Activated T-helper 1 cell treated with anti-CD3 and anti-CD28 coated beads, Interleukin-12 subunit alpha, Interleukin-12 subunit beta, Interleukin-2, Interleukin-4 antibody, amounts not matched to agents 30 ng/mL and 10 ng/mL and 1 ng/mL, durations not matched to agents 14 hours and 24 hours and 36 hours (primary cell): ENCODE data around the gene NIF3L1. TPM values are rescaled to one million over a fixed set of nuclear protein-coding genes. Genes with fewer than 3 reads are reported as not detected.
"Not testable (repeated sequence)": the region's sequence is repeated elsewhere in the genome, so short reads cannot be mapped to it uniquely, and the experiment has no call there.

Experiments used
- DNase-seq: peaks from one replicate; pipeline ENCODE4 v3.0.0; 2021; ENCODE audit warnings: low spot score
- H3K27ac Mint-ChIP-seq: one replicate; pipeline ENCODE4 v1.8.0; 2021; ENCODE audit warnings: mild to moderate bottlenecking, mixed read lengths
- H3K27me3 Mint-ChIP-seq: one replicate; pipeline ENCODE4 v1.8.0; 2022; ENCODE audit warnings: mild to moderate bottlenecking, moderate library complexity, mixed read lengths; ENCODE audit not compliant: insufficient read depth
- H3K36me3 Mint-ChIP-seq: one replicate; pipeline ENCODE4 v1.8.0; 2021; ENCODE audit warnings: low read depth, mixed read lengths
- H3K4me1 Mint-ChIP-seq: one replicate; pipeline ENCODE4 v1.8.0; 2021; ENCODE audit warnings: low read depth, mixed read lengths
- H3K4me3 Mint-ChIP-seq: one replicate; pipeline ENCODE4 v1.8.0; 2021; ENCODE audit warnings: mild to moderate bottlenecking, moderate library complexity, mixed read lengths
- H3K9me3 Mint-ChIP-seq: one replicate; pipeline ENCODE4 v1.8.0; 2021; ENCODE audit warnings: mixed read lengths
- intact Hi-C: fragments of 100-400 bp; cut with micrococcal nuclease; formaldehyde crosslinking; loops from one replicate; pipeline ENCODE4 v1.15.1; 2024
- total RNA-seq: library from RNA; stranded (reverse); gene quantifications from 2 replicates; pipeline ENCODE4 v1.2.3, GENCODE V29; 2022

Gene NIF3L1
- total RNA-seq, 1 donor from 2014 or later = 26.6 TPM

DNA sequence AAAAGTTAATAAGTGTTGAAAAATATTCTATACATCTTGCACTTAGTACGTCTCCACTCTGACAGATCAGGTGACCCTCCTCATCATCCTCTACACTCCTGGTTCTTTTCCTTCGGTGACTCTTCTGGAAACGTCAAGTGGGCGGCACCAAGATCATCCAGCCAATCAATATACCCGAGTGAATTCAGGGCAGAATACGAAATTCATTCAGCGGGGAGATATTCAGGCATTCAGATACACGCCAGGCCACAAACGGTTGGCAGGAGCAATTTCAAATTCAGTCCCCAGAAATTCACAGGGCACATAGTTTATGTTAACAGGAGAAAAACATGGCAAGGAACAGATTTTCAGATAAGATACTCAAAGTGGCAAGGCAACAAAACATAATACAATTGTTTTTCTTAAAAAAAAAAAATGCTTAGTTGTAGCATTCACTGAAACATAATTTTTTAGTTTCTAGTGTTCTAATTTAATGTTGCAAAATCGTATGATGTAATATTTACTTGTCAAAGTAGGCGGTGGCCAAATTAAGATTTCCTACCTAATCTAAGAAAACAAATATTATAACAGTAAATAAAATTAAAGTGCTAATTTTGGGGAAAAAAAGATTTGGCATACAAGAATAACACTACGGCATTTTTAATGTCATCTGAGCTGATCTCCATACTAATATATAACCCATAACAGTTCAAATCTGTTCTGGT lies 28.9 kb upstream of the NIF3L1 start:
- H3K36me3 Mint-ChIP-seq = peaks cover 67% of the 10 kb centered on the region
- H3K27ac Mint-ChIP-seq = peak overlapping the region; percentile 84
- H3K4me1 Mint-ChIP-seq = peaks cover 67% of the 10 kb centered on the region
- intact Hi-C loops = loop anchor here (2.0 to 10.0 kb wide), 5 partner anchors 103 to 1407 kb away; partner anchors contain the start of genes MAIP1, NOP58, ORC2 and TYW5
- H3K9me3 Mint-ChIP-seq = no peaks in the 10 kb centered on the region
- H3K27me3 Mint-ChIP-seq = no peaks in the 10 kb centered on the region
- no peak for DNase-seq
- peak overlapping the region; percentile 75 for H3K4me3 Mint-ChIP-seq

DNA sequence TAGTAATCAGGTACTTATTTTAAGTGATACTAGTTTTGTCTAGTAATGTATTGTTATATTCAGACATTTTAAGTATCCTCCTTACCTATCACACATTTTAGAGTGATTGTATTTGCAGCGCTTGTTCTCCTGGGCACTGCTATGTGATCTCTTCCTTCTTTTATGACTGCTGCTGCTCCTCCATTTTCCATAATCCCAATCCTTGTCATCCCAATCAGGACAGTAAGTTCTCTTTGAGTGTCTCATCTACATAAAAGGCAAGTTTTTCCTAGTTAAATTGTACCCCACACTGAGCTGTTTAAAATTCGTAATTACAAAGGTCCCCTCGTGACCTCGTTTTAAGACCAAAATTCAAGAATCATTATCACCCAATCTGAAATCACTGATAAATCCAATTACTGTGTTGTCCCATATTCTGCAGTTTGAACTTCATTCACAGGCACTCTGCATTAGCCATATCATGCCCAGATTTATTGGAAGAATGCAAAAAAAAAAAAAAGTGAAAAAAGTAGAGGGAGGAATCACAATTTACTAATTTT lies 27.5 kb upstream of the NIF3L1 start:
- H3K4me1 Mint-ChIP-seq = peaks cover 64% of the 10 kb centered on the region
- intact Hi-C loops = loop anchor here (1.0 to 10.0 kb wide), 9 partner anchors 47 to 1406 kb away; partner anchors contain the start of genes CFLAR, MAIP1, NOP58 and ORC2
- no peak for DNase-seq
- peak overlapping the region; percentile 97 for H3K27ac Mint-ChIP-seq
- H3K36me3 Mint-ChIP-seq = peaks cover 62% of the 10 kb centered on the region
- no peaks in the 10 kb centered on the region for H3K27me3 Mint-ChIP-seq
- peak overlapping the region; percentile 93 for H3K4me3 Mint-ChIP-seq
- H3K9me3 Mint-ChIP-seq = no peaks in the 10 kb centered on the region

DNA sequence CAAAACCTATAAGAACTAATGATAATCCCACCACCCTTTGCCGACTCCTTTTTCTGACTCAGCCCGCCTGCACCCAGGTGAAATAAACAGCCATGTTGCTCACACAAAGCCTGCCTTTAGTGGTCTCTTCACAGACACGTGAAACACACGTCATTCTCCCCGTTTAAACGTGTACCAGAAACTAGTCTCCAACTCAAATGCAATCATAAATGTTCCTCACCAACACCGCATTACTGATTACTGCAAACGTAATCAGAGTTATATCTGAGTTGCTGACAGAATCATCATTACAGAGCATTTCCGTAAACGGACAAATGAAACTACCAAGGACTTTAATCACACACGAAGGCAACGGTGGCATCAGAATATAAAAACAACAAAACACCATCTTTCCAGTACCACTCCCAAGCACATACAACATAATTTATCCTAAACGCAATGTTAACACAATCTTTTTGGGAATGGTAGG lies 26.6 kb upstream of the NIF3L1 start:
- H3K9me3 Mint-ChIP-seq = no peaks in the 10 kb centered on the region
- H3K4me1 Mint-ChIP-seq = peaks cover 58% of the 10 kb centered on the region
- H3K27me3 Mint-ChIP-seq = no peaks in the 10 kb centered on the region
- peaks cover 54% of the 10 kb centered on the region for H3K36me3 Mint-ChIP-seq
- peak; percentile 56 for DNase-seq
- intact Hi-C loops = loop anchor here (1.0 to 10.0 kb wide), 8 partner anchors 48 to 1405 kb away; partner anchors contain the start of genes CFLAR, MAIP1, NOP58 and TYW5
- peak overlapping the region; percentile 93 for H3K4me3 Mint-ChIP-seq
- H3K27ac Mint-ChIP-seq = peak overlapping the region; percentile 97

DNA sequence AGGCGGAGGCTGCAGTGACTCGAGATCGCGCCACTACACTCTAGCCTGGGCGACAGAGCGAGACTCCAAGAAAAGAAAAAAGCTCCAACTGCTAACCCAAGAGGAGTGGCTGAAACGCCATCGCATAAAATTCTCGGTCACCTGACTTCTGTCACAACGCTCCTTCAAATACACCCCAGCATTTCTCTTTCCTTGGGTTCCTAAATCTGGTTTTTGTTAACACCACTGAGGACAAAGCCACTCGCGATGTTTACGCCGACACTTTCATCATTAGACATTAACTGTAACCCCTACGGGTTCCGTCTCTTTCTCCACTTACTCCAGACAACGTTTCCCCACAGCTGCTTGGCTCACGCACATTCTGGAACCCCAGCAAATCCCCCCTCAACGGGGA lies 25.4 kb upstream of the NIF3L1 start:
- Mint-ChIP-seq H3K36me3 (peaks cover 42% of the 10 kb centered on the region), H3K27ac (peak overlapping the region; percentile 97), H3K9me3 (no peaks in the 10 kb centered on the region), H3K4me1 (peaks cover 50% of the 10 kb centered on the region), H3K4me3 (peak overlapping the region; percentile 93), H3K27me3 (no peaks in the 10 kb centered on the region)
- intact Hi-C loops = loop anchor here (1.0 to 10.0 kb wide), 13 partner anchors 26 to 1404 kb away; partner anchors contain the start of genes BZW1, HYCC2, MAIP1 and NIF3L1
- peak; percentile 24 for DNase-seq

DNA sequence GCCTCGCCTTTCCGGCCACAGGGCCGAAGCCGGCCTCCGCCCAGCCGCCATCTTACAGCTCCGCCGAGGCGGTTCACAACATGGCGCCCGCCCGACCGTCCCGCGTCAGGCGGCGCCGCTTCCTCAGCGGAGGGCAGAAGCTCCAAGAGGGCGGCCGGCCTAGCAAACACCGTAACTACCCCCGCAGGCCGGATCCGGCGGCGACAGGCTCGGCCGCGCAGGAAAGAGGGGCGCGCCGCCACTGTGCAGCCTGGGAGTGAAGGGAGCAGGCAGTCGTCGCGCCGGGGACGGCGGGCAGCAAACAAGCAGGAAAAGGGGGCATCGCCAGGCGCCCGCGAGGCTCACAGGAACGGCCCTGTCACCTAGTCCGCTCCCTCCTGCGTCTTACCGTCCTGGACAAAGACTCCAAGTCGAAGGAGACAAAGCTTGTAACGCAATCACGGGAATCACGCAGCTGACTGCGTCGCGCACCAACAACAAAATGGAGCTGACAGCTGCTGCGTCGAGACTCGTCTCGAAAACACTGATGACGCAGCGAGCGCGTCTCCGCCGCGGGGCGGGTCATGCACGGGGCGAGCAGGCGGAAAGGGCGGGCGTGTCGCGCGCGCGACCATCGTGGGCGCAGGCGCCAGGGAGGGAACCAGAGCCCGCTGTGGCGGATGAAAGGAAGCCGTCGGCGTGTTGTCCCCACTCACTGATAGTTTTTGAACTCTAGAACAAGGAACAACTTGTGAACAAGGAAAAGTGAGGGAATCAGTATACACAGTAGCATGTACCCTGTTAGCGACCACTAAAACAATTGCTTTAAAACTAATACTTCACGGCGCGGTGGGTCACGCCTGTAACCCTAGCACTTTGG lies 24.8 kb upstream of the NIF3L1 start, which contains the start of gene CLK1:
Gene CLK1, minus strand, starts transcription at position 483 of the 859 bp plus-strand sequence. CDS start 2,796 bp downstream, outside the sequence.
- intact Hi-C loops = loop anchor here (1.0 to 10.0 kb wide), 11 partner anchors 25 to 1403 kb away; partner anchors contain the start of genes HYCC2, MAIP1, NIF3L1 and NOP58
- no peaks in the 10 kb centered on the region for H3K9me3 Mint-ChIP-seq
- H3K27ac Mint-ChIP-seq = peak within 1 kb of the TSS; percentile 97
- H3K36me3 Mint-ChIP-seq = peaks cover 43% of the 10 kb centered on the region
- peaks cover 50% of the 10 kb centered on the region for H3K4me1 Mint-ChIP-seq
- DNase-seq = peak; percentile 92
- peak within 1 kb of the TSS; percentile 93 for H3K4me3 Mint-ChIP-seq
- no peaks in the 10 kb centered on the region for H3K27me3 Mint-ChIP-seq

DNA sequence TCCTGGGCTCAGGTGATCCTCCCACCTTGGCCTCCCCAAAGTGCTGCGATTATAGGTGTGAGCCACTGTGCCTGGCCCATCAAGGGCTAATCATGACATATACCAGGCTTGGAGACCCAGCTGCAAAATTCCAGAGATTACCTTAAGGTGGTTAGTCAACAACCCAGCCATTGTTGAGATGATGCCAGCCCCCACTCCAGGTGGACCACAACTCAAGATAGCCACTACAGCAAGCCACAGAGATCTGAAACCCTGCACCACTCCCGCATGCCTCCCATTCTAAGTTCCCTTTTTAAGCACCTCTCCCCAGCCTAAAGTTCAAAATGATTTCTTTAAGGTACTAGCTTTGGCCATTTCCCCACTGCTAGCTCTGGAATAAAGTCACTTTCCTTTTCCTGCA lies 20.2 kb upstream of the NIF3L1 start:
- Mint-ChIP-seq H3K36me3 (peaks cover 23% of the 10 kb centered on the region), H3K27me3 (no peaks in the 10 kb centered on the region), H3K4me3 (peak overlapping the region; percentile 21), H3K9me3 (no peaks in the 10 kb centered on the region), H3K27ac (peak overlapping the region; percentile 34), H3K4me1 (peaks cover 20% of the 10 kb centered on the region)
- intact Hi-C loops = loop anchor here (10.0 kb wide), 1 partner anchor 494 kb away; no protein-coding TSS in a partner anchor
- DNase-seq = no peak

DNA sequence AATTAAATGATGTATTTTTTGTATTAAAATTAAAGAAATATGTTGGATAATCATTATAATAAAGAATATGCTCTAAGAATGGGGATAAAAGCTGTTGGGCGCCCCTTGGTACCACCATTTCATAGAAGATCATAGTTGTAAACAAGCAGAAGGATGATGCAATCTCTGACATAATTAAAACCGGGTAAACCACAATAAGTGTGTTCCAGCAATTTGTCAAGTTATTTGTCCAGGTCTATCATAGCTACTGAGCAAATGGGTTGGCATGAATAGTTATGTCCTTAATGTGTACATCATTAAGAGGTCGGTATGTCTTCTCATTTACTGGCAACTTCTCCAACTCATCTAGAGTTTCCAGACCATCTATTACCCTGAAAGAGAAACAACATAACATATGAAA lies 18.0 kb upstream of the NIF3L1 start:
- intact Hi-C loops = no loop called here
- H3K27ac Mint-ChIP-seq = peak overlapping the region; percentile 2
- peaks cover 27% of the 10 kb centered on the region for H3K36me3 Mint-ChIP-seq
- peaks cover 10% of the 10 kb centered on the region for H3K4me1 Mint-ChIP-seq
- no peaks in the 10 kb centered on the region for H3K27me3 Mint-ChIP-seq
- H3K4me3 Mint-ChIP-seq = no peak overlapping the region
- no peaks in the 10 kb centered on the region for H3K9me3 Mint-ChIP-seq
- no peak for DNase-seq

DNA sequence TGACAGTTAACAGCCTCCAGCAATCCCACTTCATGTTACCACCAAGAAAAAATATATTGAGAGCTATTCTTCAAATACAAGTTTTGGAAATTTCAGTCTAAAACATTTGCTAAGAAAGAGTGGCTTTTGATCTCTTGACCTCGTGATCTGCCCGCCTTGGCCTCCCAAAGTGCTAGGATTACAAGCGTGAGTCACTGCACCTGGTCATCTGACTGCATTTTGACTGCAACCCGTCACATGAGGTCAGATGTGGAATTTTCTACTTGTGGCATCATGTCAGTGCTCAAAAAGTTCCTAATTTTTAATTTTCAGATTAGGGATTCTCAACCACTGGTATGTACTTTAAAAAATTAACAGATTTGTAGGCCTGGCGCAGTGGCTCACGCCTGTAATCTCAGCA lies 15.6 kb upstream of the NIF3L1 start:
- peaks cover 32% of the 10 kb centered on the region for H3K36me3 Mint-ChIP-seq
- H3K9me3 Mint-ChIP-seq = no peaks in the 10 kb centered on the region
- intact Hi-C loops = no loop called here
- peaks cover 8% of the 10 kb centered on the region for H3K4me1 Mint-ChIP-seq
- no peak for DNase-seq
- H3K27me3 Mint-ChIP-seq = no peaks in the 10 kb centered on the region
- H3K4me3 Mint-ChIP-seq = no peak overlapping the region
- H3K27ac Mint-ChIP-seq = no peak overlapping the region

DNA sequence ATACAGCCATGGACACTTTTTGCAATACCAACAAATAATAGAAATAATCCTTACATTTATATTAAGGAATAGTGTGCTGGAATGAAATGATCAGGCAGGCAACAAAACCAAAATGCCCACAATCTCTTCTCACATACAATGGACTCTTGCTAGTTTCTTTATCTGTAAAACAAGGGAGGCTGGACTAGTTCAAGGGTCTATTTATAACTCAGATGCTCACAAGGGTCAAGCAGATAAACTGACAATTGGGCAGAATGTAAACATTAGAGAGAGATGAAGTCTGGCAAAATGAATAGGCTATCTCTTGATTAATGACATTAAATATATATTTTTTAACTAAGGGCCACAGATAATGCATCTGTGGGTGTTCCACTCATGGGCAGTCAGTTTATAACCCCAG lies 11.7 kb upstream of the NIF3L1 start:
- Mint-ChIP-seq H3K4me3 (no peak overlapping the region), H3K9me3 (no peaks in the 10 kb centered on the region), H3K27ac (no peak overlapping the region), H3K36me3 (peaks cover 33% of the 10 kb centered on the region), H3K4me1 (peaks cover 9% of the 10 kb centered on the region), H3K27me3 (no peaks in the 10 kb centered on the region)
- intact Hi-C loops = no loop called here
- DNase-seq = no peak

DNA sequence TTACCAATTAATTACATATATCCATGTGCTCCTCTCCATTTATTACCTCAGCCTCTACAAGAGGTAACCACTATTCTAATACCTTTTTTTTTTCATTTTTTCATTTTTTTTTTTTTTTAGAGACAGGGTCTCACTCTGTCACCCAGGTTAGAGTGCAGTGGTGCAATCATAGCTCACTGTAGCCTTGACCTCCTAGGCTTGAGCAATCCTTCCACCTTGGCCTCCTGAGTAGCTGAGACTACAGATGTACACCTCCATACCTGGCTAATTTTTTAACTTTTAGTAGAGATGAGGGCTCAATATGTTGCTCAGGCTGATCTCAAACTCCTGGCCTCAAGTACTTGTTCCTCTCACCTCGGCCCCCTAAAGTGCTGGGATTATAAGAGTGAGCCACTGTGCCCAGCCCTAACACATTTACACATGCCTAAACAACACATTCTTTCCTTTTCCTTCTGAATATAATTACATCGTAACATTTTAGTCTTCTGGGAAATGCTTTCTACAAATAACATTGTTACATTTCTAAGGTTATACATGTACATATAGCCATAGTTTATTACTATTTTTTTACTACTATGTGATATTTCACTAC lies 10.8 kb upstream of the NIF3L1 start:
- Mint-ChIP-seq H3K36me3 (peaks cover 38% of the 10 kb centered on the region), H3K4me1 (peaks cover 18% of the 10 kb centered on the region), H3K27ac (no peak overlapping the region), H3K4me3 (no peak overlapping the region), H3K27me3 (no peaks in the 10 kb centered on the region), H3K9me3 (no peaks in the 10 kb centered on the region)
- intact Hi-C loops = no loop called here
- DNase-seq = no peak

DNA sequence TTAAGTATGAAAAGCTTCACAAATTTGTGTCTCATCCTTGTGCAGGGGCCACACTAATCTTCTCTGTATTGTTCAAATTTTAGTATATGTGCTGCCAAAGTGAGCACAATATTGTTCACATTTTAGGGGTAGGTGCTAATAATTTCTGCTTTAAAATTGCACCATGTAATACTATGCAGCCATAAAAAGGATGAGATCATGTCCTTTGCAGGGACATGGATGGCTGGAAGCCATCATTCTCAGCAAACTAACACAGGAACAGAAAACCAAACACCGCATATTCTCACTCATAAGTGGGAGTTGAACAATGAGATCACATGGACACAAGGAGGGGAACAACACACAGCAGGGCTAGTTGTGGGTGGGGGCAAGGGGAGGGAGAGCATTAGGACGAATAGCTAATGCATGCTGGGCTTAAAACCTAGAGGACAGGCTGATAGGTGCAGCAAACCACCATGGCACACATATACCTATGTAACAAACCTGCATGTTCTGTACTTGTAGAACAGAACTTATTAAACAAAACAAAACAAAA lies 7.4 kb upstream of the NIF3L1 start:
- intact Hi-C loops, DNase-seq, H3K27ac Mint-ChIP-seq, H3K4me3 Mint-ChIP-seq, H3K27me3 Mint-ChIP-seq, H3K9me3 Mint-ChIP-seq: not testable (repeated sequence)
- peaks cover 33% of the 10 kb centered on the region for H3K4me1 Mint-ChIP-seq
- peaks cover 40% of the 10 kb centered on the region for H3K36me3 Mint-ChIP-seq

DNA sequence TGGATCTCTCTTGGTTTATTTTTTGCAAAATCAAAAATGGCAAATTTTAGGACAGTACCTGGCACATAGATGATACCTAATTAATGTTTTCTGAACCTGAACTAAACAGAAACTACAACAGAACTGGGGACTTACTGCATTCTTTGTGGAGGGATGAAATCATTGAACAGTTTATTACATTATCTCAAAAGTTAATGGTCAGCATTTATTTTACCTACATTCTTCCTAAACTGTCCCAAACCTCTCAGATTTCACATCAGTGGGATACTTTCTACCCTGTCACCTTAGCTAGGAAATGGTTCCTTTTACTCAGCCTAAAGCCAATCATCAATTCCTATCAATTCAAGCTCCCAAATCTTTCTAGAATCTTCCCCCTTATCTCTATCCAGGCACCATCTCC lies 10.3 kb downstream of the NIF3L1 start:
- intact Hi-C loops = no loop called here
- peaks cover 42% of the 10 kb centered on the region for H3K36me3 Mint-ChIP-seq
- H3K9me3 Mint-ChIP-seq = no peaks in the 10 kb centered on the region
- peaks cover 22% of the 10 kb centered on the region for H3K4me1 Mint-ChIP-seq
- H3K27me3 Mint-ChIP-seq = no peaks in the 10 kb centered on the region
- H3K4me3 Mint-ChIP-seq = no peak overlapping the region
- H3K27ac Mint-ChIP-seq = no peak overlapping the region
- no peak for DNase-seq
